GM21786 (cell line): ENCODE measurements around the gene AQP2.

Experiments
- ATAC-seq: cut with Tn5 transposase; IDR thresholded peaks from one replicate; pipeline ENCODE4 v1.9.1; 2021; ENCODE audit not compliant: unreplicated experiment

Gene AQP2

GRCh38 chr12:49920241-49920914 is 30.2 kb upstream of the AQP2 start:
- no peak for ATAC-seq

- ATAC-seq, result no peak
These were observed 29.6 kb upstream of the AQP2 start for GRCh38 chr12:49920915-49921286.

DNA sequence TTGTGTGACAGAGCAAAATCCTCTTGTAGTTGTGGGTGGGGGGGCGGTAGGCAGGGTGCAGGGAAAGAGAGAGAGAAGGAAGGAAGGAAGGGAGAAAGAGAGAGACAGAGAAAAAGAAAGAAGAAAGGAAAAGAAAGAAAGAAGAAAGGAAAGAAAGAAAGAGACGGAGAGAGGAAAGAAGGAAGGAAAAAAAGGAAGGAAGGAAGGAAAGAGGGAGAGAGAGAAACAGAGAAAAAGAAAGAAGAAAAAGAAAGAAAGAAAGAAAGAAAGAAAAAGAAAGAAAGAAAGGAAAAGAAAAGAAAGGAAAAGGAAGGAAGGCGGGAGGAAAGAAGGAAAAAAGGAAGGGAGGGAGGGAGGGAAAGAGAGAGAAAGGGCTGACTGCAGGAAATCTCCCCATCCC is 29.2 kb upstream of the AQP2 start:
- ATAC-seq, result no peak

GRCh38 chr12:49921936-49922335 is 28.6 kb upstream of the AQP2 start:
- ATAC-seq, result no peak

GRCh38 chr12:49922349-49923034 is 28.0 kb upstream of the AQP2 start:
- ATAC-seq, result no peak

DNA sequence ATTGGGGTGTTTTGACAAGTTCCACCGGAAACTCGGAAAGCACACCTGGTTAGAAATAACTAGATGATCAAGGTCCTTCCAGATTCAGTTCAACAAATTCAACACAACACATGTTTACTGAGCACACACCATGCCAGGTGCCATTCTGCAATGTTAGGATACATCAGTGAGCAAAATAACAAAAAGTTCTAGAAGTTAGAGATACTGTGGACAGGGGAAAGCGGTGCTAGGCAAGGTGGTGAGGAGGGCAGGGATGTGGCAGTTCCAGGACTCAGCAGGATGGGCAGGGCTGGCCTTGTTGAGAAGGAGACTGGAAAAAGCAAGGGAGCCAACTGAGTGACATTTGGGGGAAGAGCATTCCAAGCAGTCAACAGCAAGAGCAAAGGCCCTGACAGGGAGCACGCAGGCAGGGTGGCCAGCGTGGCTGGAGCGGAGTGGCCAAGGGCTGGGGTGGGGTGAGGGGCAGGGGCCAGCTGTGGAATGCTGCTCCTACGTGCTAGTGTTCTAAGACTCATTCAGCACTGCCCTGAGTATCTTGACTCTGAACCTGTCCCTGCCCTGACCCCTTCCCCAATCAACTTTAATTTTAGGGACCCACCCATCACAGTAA is 27.4 kb upstream of the AQP2 start:
- no peak for ATAC-seq

- no peak for ATAC-seq
These were observed 26.5 kb upstream of the AQP2 start for GRCh38 chr12:49923880-49924556.

DNA sequence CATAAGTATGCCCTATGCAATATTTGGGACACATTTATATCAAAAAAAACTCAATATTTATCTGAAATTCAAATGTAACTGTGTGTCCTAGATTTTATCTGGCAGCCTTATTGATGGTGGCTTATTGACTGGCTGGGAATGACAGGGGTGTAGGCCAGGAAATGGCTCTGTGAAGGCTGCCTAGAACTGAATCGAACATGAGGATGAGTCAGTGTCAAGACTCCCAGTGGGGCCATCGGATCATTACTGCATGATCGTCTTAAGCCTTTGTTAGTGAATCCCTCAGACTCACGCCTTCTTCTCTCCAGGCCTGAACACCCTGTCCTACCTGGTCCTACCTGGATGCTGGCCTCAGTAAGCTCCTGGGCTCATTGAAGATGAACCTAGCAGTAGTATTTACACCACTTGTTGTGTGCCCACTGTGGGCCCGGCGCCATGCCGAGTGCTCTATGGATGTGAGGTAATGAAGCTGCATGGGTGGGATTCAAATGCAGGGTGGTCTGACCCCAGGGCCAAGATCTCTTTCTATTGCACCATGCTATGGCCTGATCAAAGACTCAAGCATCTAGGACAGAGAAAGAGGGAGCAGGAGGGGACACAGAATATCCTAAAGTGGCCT is 25.8 kb upstream of the AQP2 start:
- ATAC-seq, result no peak

DNA sequence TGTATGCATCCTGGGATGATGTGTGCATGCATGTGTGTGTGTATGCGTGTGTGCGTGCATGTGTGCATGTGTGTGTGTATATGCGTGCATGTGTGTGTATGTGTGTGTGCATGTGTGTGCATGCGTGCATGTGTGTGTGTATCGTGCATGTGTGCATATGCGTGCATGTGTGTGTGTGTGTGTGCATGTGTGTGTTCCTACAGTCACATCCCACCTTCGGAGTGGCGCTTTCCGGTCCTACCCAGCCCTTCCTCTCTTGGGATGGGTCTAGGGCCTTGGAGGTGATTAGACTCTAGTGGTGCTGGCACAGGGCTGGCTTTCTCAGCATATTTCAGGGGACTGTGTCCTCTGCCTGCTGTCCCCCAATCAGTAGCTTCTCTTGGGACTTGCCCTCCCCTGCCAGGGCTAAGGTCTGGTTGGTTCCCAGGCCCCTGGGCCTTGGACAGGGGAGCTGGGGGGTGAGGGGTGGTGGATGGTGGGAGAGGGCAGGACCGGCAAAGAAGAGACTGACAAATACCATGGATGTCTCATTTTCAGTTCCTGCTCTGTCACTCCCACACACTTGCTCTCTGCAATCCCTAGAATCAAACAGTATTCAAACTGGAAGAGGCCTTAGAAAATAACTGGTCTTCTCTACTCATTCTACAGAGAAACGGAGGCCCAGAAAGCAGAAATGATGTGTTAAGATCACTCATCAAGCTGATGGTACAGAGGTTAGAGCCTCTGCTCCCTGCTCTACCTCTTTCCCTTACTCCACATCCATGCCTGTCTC is 24.9 kb upstream of the AQP2 start:
- no peak for ATAC-seq

GRCh38 chr12:49928471-49928870 is 22.1 kb upstream of the AQP2 start:
- no peak for ATAC-seq

- ATAC-seq, result no peak
These were observed 21.0 kb upstream of the AQP2 start for GRCh38 chr12:49929581-49929980.

DNA sequence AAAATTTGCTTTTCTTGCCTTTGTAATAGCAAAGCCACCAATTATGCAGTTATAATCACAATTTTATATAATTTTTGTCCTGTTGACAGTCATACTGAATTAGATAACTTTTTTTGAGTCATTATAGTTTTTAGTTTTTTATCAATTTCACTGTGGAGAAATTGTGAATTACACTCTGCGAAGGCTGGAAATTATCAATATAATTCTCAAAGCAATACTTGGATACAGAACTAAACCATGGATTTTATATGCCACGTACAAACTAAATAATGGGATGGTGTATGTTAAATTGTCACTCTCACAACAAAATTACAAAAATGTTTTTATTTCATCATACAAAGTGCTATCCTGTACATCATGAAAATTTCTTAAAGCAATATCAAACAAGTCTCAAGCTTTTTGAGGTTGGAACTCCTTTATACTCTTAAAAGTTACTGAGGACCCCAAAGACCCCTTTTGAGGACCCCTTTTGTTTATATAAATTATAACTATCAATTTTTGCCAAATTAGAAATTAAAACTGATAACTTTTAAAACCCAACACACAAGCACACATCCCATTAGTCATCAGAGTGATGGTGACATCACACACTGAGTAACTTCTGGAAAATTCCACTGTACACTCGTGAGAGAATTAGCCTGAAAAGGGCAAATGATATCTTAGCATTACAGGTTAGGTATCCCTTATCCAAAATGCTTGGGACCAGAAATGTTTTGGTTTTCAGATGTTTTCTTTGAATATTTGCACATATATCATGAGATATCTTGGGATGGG is 19.8 kb upstream of the AQP2 start:
- no peak for ATAC-seq

GRCh38 chr12:49932023-49932422 is 18.5 kb upstream of the AQP2 start:
- ATAC-seq, result no peak

GRCh38 chr12:49932533-49933130 is 17.9 kb upstream of the AQP2 start:
- no peak for ATAC-seq

DNA sequence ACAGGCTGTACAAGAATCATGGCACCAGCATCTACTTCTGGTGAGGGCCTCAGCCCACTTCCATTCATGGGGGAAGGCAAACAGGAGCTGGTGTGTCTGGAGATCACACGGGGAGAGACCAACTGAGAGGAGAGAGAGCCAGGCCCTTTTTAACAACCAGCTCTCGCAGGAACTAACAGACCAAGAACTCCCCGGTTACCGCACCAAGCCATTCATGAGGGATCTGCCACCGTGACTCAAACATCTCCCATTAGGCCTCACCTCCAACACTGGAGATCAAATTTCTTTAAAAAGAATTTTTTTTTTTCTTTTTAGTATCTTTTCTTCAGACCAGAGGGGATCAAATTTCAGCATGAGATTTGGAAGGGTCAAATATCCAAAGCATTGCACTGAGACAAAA is 16.7 kb upstream of the AQP2 start:
- no peak for ATAC-seq

DNA sequence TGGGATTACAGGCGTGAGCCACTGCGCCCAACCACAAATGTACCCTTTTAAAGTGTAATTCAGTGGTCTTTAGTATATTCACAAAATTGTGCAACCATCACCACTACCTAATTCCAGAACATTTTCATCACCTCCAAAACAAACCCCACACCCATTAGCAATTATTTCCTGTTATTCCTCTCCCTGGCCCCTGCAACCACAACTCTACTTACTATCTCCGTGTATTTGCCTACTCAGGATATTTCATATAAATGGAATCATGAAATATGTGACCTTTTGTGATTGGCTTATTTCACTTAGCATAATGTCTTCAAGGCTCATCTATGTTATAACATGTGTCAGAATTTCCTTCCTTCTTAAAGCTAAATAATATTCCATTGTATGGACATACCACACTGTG is 16.0 kb upstream of the AQP2 start:
- no peak for ATAC-seq

DNA sequence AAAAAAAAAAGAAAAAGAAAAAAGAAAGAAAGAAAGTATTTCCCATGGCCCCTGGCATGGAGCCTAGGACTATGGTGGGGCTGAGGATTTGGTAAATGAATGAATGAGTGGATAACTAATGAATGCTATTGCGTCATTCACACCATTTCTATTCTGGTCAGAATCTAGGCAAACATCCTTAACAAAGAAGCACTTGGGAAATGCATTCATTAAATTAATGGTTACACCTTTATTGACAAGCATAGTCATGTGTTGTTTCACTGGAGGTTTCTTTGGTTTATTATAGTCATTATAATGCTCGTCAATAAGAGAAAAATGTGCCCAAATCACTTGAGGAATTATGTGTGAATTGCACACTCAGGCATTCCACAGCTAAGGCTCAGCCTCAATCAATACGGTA is 13.6 kb upstream of the AQP2 start:
- no peak for ATAC-seq

- ATAC-seq, result no peak
These were observed 12.8 kb upstream of the AQP2 start for GRCh38 chr12:49937639-49938300.

- ATAC-seq, result no peak
These were observed 11.2 kb upstream of the AQP2 start for GRCh38 chr12:49939307-49939706.
